Stimulated activated CD4-positive, alpha-beta T cell treated with anti-CD3 and anti-CD28 coated beads, Interleukin-4, amount 100 ng/mL, for 48 hours (primary cell): ENCODE results near the gene NOX1.
"Not testable (repeated sequence)": the region's sequence is repeated elsewhere in the genome, so short reads cannot be mapped to it uniquely, and the experiment has no call there.

Experiments used
- DNase-seq, 2 donors: peaks; one replicate each; pipeline ENCODE4 v3.0.0-alpha.2; 2020; ENCODE audit warnings: low read depth in 2 of 2

The NOX1 gene

GRCh38 chrX:100819837-100820666 lies 54.1 kb downstream of the NOX1 start, which contains the start of gene CSTF2:
Gene CSTF2, plus strand, starts transcription at chrX:100820391. Its CDS starts 26 bp downstream, at chrX:100820417.
- peak; percentile 50 to 68 for DNase-seq

- no peak for DNase-seq
Observed at GRCh38 chrX:100819534-100819836, 54.7 kb downstream of the NOX1 start.

- DNase-seq: no peak
Observed at GRCh38 chrX:100817340-100817739, 56.8 kb downstream of the NOX1 start.

- no peak for DNase-seq
Observed at GRCh38 chrX:100812216-100813158, 61.7 kb downstream of the NOX1 start.

- not testable (repeated sequence) for DNase-seq
Observed at GRCh38 chrX:100808265-100808664, 65.9 kb downstream of the NOX1 start.

- no peak for DNase-seq
Observed at GRCh38 chrX:100804780-100805179, 69.4 kb downstream of the NOX1 start.

- DNase-seq: no peak
Observed at GRCh38 chrX:100802843-100803242, 71.3 kb downstream of the NOX1 start.

GRCh38 chrX:100798484-100799214 lies 75.5 kb downstream of the NOX1 start:
- DNase-seq: no peak

- no peak for DNase-seq
Observed at GRCh38 chrX:100797359-100797758, 76.8 kb downstream of the NOX1 start.

GRCh38 chrX:100796371-100796770 lies 77.8 kb downstream of the NOX1 start:
- DNase-seq: not testable (repeated sequence)
